SK-N-SH (cell line): ENCODE measurements around the gene ZFHX3.

Experiments used
- CHD2 ChIP-seq: fragments of 150-350 bp; IDR thresholded peaks from 2 replicates; pipeline ENCODE4 v1.6.1; 2018; ENCODE audit warnings: low read length; ENCODE audit not compliant: partially characterized antibody
- ELF1 ChIP-seq: IDR thresholded peaks from 2 replicates; pipeline ENCODE4 v1.4.0; 2012
- EP300 ChIP-seq, 2 experiments: IDR thresholded peaks; 2 replicates each; pipeline versions ENCODE4 v1.4.0 to v1.6.1; 2012; ENCODE audit warnings: borderline replicate concordance in 1 of 2, low read depth in 1 of 2, low read length in 1 of 2
- EZH2phosphoT487 ChIP-seq: fragments of 200-600 bp; sonication (generic); IDR thresholded peaks from 2 replicates; pipeline ENCODE4 v1.6.1; 2017; ENCODE audit warnings: low read depth, mixed run types, mild to moderate bottlenecking, antibody characterized with exemption, moderate library complexity, borderline replicate concordance
- NRF1 ChIP-seq: IDR thresholded peaks from 2 replicates; pipeline ENCODE4 v1.6.1; 2012; ENCODE audit warnings: low read depth, mild to moderate bottlenecking, low read length
- POLR2AphosphoS5 ChIP-seq: IDR thresholded peaks from 2 replicates; pipeline ENCODE4 v1.6.1; 2012; ENCODE audit warnings: low read depth, low read length
- SMC3 ChIP-seq: IDR thresholded peaks from 2 replicates; pipeline ENCODE4 v1.6.1; 2012; ENCODE audit warnings: low read depth, low read length, improper control_type of control experiment
- TAF1 ChIP-seq: IDR thresholded peaks from 2 replicates; pipeline ENCODE4 v1.6.1; 2012; ENCODE audit warnings: low read depth, mild to moderate bottlenecking, low read length, moderate library complexity, borderline replicate concordance
- TCF12 ChIP-seq: IDR thresholded peaks from 2 replicates; pipeline ENCODE4 v1.4.0; 2012
- TEAD4 ChIP-seq: IDR thresholded peaks from 2 replicates; pipeline ENCODE4 v1.4.0; 2012; ENCODE audit warnings: mild to moderate bottlenecking, borderline replicate concordance; ENCODE audit not compliant: insufficient read depth
- TF ChIP-seq, protein P1 (sequence below): IDR thresholded peaks from 2 replicates; pipeline ENCODE4 v1.6.1; 2012; ENCODE audit warnings: mild to moderate bottlenecking, low read depth, low read length, moderate library complexity
- TF ChIP-seq, protein P2 (sequence below): fragments of 200-600 bp; sonication (generic); IDR thresholded peaks from 2 replicates; pipeline ENCODE4 v1.6.1; 2017; ENCODE audit warnings: antibody characterized with exemption, mild to moderate bottlenecking, moderate library complexity

DNA sequence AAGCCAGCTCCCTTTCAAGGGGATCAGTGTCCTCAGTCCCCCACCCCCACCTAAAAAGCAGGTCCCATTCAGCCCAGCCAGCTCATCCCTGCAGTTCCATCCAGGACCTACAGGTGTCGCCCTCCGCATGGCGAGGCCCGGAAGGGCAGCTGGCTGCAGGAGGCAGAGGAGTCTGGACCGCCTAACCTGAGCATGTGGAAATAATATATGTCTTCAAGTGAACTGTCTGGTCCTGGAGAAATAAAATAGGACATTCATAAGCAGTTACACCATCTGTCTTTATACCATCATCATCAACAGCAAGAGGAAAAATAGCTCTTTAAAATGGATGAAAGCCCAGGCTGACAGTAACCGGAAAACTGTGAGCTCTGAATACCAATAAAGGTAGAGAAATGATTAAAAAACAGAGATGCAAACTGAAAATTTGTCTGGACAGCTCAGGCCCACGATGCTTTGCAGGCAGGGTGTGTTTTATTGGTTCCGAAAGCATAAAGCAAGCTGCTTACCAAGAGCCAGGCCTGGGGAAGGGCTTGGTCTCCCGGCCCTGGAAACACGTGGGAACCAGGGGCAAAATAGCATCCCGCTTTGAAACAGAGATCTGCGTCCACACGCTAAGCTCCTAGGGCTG, 215.2 kb downstream of the ZFHX3 start:
- TF ChIP-seq EP300 (IDR thresholded peaks at IDR 0.05; ENCODE audit: borderline replicate concordance in 1 of 2, low read depth in 1 of 2, low read length in 1 of 2) (0 out of 4 replicates have a peak, but pooled peaks of 1 of the 2 experiments have one; percentile 13), POLR2AphosphoS5 (peak; percentile 25; the same call in 1 of the 2 replicates), SMC3 (peak; percentile 88), NRF1 (no peak), ELF1 (no peak), EZH2phosphoT487 (no peak), TEAD4 (no peak), CHD2 (peak; percentile 69), TCF12 (peak; percentile 69), TAF1 (no peak)
- TF ChIP-seq, protein P1, sequence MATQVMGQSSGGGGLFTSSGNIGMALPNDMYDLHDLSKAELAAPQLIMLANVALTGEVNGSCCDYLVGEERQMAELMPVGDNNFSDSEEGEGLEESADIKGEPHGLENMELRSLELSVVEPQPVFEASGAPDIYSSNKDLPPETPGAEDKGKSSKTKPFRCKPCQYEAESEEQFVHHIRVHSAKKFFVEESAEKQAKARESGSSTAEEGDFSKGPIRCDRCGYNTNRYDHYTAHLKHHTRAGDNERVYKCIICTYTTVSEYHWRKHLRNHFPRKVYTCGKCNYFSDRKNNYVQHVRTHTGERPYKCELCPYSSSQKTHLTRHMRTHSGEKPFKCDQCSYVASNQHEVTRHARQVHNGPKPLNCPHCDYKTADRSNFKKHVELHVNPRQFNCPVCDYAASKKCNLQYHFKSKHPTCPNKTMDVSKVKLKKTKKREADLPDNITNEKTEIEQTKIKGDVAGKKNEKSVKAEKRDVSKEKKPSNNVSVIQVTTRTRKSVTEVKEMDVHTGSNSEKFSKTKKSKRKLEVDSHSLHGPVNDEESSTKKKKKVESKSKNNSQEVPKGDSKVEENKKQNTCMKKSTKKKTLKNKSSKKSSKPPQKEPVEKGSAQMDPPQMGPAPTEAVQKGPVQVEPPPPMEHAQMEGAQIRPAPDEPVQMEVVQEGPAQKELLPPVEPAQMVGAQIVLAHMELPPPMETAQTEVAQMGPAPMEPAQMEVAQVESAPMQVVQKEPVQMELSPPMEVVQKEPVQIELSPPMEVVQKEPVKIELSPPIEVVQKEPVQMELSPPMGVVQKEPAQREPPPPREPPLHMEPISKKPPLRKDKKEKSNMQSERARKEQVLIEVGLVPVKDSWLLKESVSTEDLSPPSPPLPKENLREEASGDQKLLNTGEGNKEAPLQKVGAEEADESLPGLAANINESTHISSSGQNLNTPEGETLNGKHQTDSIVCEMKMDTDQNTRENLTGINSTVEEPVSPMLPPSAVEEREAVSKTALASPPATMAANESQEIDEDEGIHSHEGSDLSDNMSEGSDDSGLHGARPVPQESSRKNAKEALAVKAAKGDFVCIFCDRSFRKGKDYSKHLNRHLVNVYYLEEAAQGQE = no peak
- TF ChIP-seq, protein P2, sequence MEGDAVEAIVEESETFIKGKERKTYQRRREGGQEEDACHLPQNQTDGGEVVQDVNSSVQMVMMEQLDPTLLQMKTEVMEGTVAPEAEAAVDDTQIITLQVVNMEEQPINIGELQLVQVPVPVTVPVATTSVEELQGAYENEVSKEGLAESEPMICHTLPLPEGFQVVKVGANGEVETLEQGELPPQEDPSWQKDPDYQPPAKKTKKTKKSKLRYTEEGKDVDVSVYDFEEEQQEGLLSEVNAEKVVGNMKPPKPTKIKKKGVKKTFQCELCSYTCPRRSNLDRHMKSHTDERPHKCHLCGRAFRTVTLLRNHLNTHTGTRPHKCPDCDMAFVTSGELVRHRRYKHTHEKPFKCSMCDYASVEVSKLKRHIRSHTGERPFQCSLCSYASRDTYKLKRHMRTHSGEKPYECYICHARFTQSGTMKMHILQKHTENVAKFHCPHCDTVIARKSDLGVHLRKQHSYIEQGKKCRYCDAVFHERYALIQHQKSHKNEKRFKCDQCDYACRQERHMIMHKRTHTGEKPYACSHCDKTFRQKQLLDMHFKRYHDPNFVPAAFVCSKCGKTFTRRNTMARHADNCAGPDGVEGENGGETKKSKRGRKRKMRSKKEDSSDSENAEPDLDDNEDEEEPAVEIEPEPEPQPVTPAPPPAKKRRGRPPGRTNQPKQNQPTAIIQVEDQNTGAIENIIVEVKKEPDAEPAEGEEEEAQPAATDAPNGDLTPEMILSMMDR = peak; percentile 99
